Measurements from ENCODE around the gene GCN1. TPM values are rescaled to one million over a fixed set of nuclear protein-coding genes. Genes with fewer than 3 reads are reported as not detected.

The GCN1 gene
- total RNA-seq, 2 donors from 2014 or later, result 94.4 to 177 TPM

DNA sequence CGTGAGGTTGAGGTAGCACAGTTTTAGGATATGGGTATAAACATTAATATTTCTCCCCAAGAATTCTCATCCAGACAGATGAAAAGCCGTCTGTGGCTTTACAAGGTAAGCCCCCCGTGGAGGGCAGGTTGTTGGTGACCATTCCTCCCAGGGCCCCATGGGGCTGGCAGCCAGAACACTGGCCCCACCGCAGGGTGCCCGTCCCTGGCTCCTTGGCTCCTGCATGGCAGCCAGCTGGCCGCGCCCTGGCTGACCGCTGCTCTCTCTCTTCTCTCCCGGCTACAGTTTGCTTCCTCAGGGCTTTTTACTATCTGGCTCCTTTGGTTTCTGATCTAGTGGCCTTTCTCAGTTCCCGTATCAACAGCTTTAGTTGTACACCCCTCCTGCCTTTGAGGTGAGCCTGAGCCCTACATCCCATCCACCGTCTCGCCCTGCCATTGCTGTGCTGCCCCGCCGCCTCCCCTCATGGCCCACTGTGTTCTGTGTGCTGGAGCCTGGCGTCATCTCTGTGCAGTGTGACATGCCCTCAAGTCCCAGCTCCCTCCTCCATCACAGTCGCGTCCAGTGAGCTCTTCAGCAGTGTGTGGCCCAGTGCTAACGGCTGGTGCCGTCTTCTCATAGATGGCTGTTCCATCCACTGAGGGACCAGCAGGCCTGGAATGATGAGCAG is 103.8 kb downstream of the GCN1 start:
- Mint-ChIP-seq H3K4me3 (no peak overlapping the region), H3K27me3 (no peaks in the 10 kb centered on the region), H3K36me3 (ENCODE audit: low read depth) (peaks cover 78% of the 10 kb centered on the region), H3K4me1 (peaks cover 14% of the 10 kb centered on the region), H3K27ac (peak overlapping the region; percentile 61), H3K9me3 (no peaks in the 10 kb centered on the region)
- no peak for ATAC-seq (replicated peaks)

GRCh38 chr12:120090206-120090605 is 104.3 kb downstream of the GCN1 start:
- Mint-ChIP-seq H3K27ac (no peak overlapping the region), H3K4me3 (no peak overlapping the region), H3K36me3 (ENCODE audit: low read depth) (peaks cover 84% of the 10 kb centered on the region), H3K4me1 (peaks cover 14% of the 10 kb centered on the region), H3K27me3 (no peaks in the 10 kb centered on the region), H3K9me3 (no peaks in the 10 kb centered on the region)
- ATAC-seq (replicated peaks), result no peak

DNA sequence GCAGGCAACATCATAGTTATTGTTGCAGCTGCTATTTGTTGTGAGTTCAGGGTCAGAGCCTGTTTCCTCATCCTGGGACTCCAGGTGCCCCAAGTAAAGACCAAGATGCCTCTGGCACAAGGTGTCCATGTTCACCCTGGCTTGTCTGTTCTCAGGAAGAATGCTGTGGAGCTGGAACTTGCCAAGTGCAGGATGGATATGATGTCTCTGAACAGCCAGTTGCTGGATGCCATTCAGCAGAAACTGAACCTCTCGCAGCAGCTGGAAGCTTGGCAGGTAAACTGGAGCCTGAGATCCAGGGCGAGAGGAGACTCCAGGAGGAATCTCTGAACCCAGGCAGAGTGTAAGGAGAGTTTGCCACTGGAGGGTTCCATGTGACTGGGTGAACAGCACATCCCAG is 104.7 kb downstream of the GCN1 start:
- Mint-ChIP-seq H3K27me3 (no peaks in the 10 kb centered on the region), H3K4me1 (peaks cover 17% of the 10 kb centered on the region), H3K9me3 (no peaks in the 10 kb centered on the region), H3K27ac (no peak overlapping the region), H3K36me3 (ENCODE audit: low read depth) (peaks cover 84% of the 10 kb centered on the region), H3K4me3 (no peak overlapping the region)
- ATAC-seq (replicated peaks), result no peak

GRCh38 chr12:120089105-120089504 is 105.4 kb downstream of the GCN1 start:
- H3K9me3 Mint-ChIP-seq, result no peaks in the 10 kb centered on the region
- peak overlapping the region; percentile 66 for H3K27ac Mint-ChIP-seq
- H3K27me3 Mint-ChIP-seq, result no peaks in the 10 kb centered on the region
- peaks cover 20% of the 10 kb centered on the region for H3K4me1 Mint-ChIP-seq
- no peak overlapping the region for H3K4me3 Mint-ChIP-seq
- peaks cover 88% of the 10 kb centered on the region for H3K36me3 Mint-ChIP-seq (ENCODE audit: low read depth)
- ATAC-seq (replicated peaks), result no peak

- no peaks in the 10 kb centered on the region for H3K27me3 Mint-ChIP-seq
- peak overlapping the region; percentile 69 for H3K4me3 Mint-ChIP-seq
- peak overlapping the region; percentile 80 for H3K27ac Mint-ChIP-seq
- H3K9me3 Mint-ChIP-seq, result no peaks in the 10 kb centered on the region
- ATAC-seq (replicated peaks), result peak; percentile 97
- peaks cover 98% of the 10 kb centered on the region for H3K36me3 Mint-ChIP-seq (ENCODE audit: low read depth)
- H3K4me1 Mint-ChIP-seq, result peaks cover 20% of the 10 kb centered on the region
Measured at GRCh38 chr12:120086801-120087621, 107.5 kb downstream of the GCN1 start.

GRCh38 chr12:120085920-120086645 is 108.4 kb downstream of the GCN1 start:
- peaks cover 98% of the 10 kb centered on the region for H3K36me3 Mint-ChIP-seq (ENCODE audit: low read depth)
- peaks cover 20% of the 10 kb centered on the region for H3K4me1 Mint-ChIP-seq
- H3K27me3 Mint-ChIP-seq, result no peaks in the 10 kb centered on the region
- H3K27ac Mint-ChIP-seq, result peak overlapping the region; percentile 89
- no peaks in the 10 kb centered on the region for H3K9me3 Mint-ChIP-seq
- H3K4me3 Mint-ChIP-seq, result peak overlapping the region; percentile 69
- no peak for ATAC-seq (replicated peaks)

DNA sequence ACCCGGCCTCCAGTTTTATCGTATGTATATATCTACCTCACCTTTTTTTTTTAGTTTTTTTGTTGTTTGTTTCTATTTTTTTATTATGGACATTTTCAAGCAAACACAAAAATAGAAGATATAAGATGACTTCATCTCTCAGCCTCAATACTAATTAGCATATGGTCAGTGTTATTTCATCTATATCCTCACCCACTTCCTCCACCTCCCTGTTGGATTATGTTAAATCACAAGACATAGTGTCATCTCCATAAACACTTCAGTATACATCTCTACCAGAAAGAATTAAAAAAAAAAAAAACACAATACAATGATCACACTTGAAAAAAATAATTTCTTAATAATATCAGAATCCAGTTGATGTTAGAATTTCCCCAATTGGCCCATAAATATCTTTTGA is 112.9 kb downstream of the GCN1 start:
- no peak overlapping the region for H3K4me3 Mint-ChIP-seq
- H3K27me3 Mint-ChIP-seq, result no peaks in the 10 kb centered on the region
- H3K36me3 Mint-ChIP-seq (ENCODE audit: low read depth), result peaks cover 94% of the 10 kb centered on the region
- peaks cover 12% of the 10 kb centered on the region for H3K4me1 Mint-ChIP-seq
- ATAC-seq (replicated peaks), result no peak
- H3K9me3 Mint-ChIP-seq, result no peaks in the 10 kb centered on the region
- peak overlapping the region; percentile 58 for H3K27ac Mint-ChIP-seq

DNA sequence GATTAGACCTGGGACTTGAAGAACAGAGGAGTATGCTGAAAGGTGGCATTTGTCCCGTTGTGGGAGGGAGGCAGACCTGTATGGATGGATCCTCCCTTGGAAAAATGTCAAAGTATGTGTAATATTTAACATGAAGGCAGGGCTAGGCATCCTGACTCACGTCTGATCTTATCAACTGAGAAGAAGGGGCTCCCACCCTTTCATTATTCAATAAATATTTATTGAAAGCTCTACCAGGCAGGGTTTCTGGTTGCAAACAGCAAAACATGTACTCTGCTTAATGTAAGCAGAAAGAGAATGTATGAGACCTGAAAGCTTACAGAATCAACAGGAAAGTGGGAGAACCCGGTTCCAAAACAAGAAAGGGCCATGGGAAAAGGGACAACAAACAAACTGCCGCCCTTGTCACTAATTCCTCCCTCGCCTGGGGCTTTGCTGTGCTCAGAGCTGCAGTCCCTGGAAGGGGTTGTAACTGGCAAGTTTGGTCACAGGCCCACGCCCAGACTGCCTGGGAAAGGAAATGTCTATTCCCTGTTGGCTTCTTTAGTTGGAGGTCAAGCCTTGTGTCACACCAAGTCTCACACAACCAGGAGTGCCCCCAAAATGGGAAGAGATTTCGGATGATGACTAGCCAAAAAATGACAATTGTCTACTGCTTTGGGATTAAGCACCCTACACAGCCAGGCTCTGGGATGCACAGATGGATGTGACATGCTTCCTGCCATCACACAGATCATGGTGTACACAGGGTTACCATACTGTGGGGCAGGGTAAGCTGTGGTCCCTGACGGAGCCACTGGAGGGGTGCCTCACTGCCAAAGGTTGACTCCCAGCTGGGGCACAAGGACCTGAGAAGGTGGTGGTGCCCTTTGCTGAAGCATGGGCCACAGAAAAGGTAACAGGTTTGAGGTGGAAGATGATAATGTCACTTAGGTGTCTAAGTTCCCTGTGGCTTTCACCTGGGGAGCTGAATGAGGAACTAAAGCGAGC is 114.8 kb downstream of the GCN1 start:
- peaks cover 7% of the 10 kb centered on the region for H3K4me1 Mint-ChIP-seq
- H3K27me3 Mint-ChIP-seq, result no peaks in the 10 kb centered on the region
- H3K4me3 Mint-ChIP-seq, result no peak overlapping the region
- no peak for ATAC-seq (replicated peaks)
- no peaks in the 10 kb centered on the region for H3K9me3 Mint-ChIP-seq
- peaks cover 94% of the 10 kb centered on the region for H3K36me3 Mint-ChIP-seq (ENCODE audit: low read depth)
- peak overlapping the region; percentile 41 for H3K27ac Mint-ChIP-seq

DNA sequence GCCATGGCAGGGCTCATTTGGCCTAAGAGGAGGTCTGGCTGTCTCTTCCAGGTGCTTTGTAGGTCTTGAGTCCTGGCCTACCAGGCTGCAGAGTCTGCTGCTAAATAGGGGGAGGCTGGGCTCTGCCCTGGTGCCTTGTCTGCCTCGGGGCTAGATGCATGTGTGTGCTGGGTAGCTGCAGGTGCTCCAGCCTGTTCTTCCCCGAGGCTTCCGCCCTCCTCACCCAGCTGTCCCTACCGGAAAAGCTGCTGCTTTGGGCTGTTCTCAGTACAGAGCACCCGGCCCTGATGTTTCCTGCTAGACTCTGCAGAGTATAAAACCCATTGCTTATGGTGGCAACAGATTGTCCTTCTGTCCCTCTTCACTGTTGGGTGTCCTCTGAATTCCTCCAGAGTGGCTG is 115.6 kb downstream of the GCN1 start:
- Mint-ChIP-seq H3K9me3 (no peaks in the 10 kb centered on the region), H3K4me3 (no peak overlapping the region), H3K36me3 (ENCODE audit: low read depth) (peaks cover 94% of the 10 kb centered on the region), H3K4me1 (peaks cover 6% of the 10 kb centered on the region), H3K27ac (peak overlapping the region; percentile 41), H3K27me3 (no peaks in the 10 kb centered on the region)
- no peak for ATAC-seq (replicated peaks)

DNA sequence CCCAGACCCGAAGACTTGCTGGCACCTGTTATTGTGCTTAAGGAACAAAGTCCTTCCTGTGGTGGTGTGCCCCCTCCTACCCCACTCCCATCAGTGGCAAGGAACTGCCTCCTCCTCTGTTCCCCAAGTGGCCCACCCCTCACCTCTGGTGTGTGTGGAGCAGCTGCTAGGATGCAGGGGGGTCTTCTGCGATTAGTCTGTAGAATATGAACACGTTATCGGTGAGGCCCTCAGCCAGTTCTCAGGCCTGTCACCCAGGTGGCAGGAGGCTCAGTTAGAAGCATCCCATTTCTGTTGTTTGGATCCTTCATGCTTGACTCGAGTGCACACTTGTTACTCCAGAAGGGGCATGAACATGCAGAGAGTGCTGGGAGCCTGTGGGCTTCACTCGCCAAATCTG is 117.3 kb downstream of the GCN1 start:
- ATAC-seq (replicated peaks), result no peak
- Mint-ChIP-seq H3K4me3 (no peak overlapping the region), H3K27ac (no peak overlapping the region), H3K36me3 (ENCODE audit: low read depth) (peaks cover 94% of the 10 kb centered on the region), H3K27me3 (no peaks in the 10 kb centered on the region), H3K9me3 (no peaks in the 10 kb centered on the region), H3K4me1 (peaks cover 6% of the 10 kb centered on the region)

Other genes starting within 250 kb of the GCN1 start
- gene BICDL1, start 205.5 kb downstream of the GCN1 start, total RNA-seq, result 10 to 100 TPM; 36.9 to 91.6 TPM
- 10 to 100 TPM; 43.8 to 76.4 TPM for gene RAB35, start 78.0 kb downstream of the GCN1 start, total RNA-seq
- 1,000 to 10,000 TPM; 3,687 to 4,380 TPM for gene RPLP0, start 6.4 kb upstream of the GCN1 start, total RNA-seq
- gene PXN, start 71.0 kb upstream of the GCN1 start, total RNA-seq, result 10 to 100 TPM; 44.8 to 65.5 TPM
- 1,000 to 10,000 TPM; 2,951 to 6,256 TPM for gene RNU4-2, start 97.2 kb upstream of the GCN1 start, total RNA-seq
- 1,000 to 10,000 TPM; 2,108 to 2,470 TPM for gene RNU4-1, start 98.5 kb upstream of the GCN1 start, total RNA-seq
- gene SIRT4, start 107.6 kb upstream of the GCN1 start, total RNA-seq, result 1 to 10 TPM; 3.1 to 4.1 TPM
- gene PLA2G1B, start 133.1 kb upstream of the GCN1 start, total RNA-seq, result not detected
- under 1 TPM in 1 of 2 donors, not detected in 1; 0.24 TPM for gene MSI1, start 174.4 kb upstream of the GCN1 start, total RNA-seq
- 100 to 1,000 TPM; 291 to 437 TPM for gene COX6A1, start 243.4 kb upstream of the GCN1 start, total RNA-seq